ENCODE results near the gene MZT2A. TPM values are rescaled to one million over a fixed set of nuclear protein-coding genes. Genes with fewer than 3 reads are reported as not detected.
"Not testable (repeated sequence)": the region's sequence is repeated elsewhere in the genome, so short reads cannot be mapped to it uniquely, and the experiment has no call there.

The MZT2A gene
- total RNA-seq, 1 donor from 2014 or later: 130 TPM

GRCh38 chr2:131480351-131480750 lies 11.8 kb downstream of the MZT2A start:
- H3K4me1 Mint-ChIP-seq (ENCODE audit: low read depth); H3K9me3 Mint-ChIP-seq; H3K27me3 Mint-ChIP-seq (ENCODE audit: low read depth); intact Hi-C loops (cut with micrococcal nuclease); DNase-seq (ENCODE audit: low spot score); H3K4me3 Mint-ChIP-seq (ENCODE audit: low read depth); H3K27ac Mint-ChIP-seq: not testable (repeated sequence)
- H3K36me3 Mint-ChIP-seq (ENCODE audit: low read depth): peaks cover 13% of the 10 kb centered on the region

- H3K36me3 Mint-ChIP-seq (ENCODE audit: low read depth): peaks cover 13% of the 10 kb centered on the region
- DNase-seq (ENCODE audit: low spot score); H3K4me3 Mint-ChIP-seq (ENCODE audit: low read depth); H3K27ac Mint-ChIP-seq; H3K27me3 Mint-ChIP-seq (ENCODE audit: low read depth); H3K4me1 Mint-ChIP-seq (ENCODE audit: low read depth); H3K9me3 Mint-ChIP-seq; intact Hi-C loops (cut with micrococcal nuclease): not testable (repeated sequence)
Observed at GRCh38 chr2:131478850-131479461, 13.2 kb downstream of the MZT2A start.

GRCh38 chr2:131478074-131478849 lies 13.9 kb downstream of the MZT2A start:
- DNase-seq (ENCODE audit: low spot score); H3K27me3 Mint-ChIP-seq (ENCODE audit: low read depth); intact Hi-C loops (cut with micrococcal nuclease); H3K27ac Mint-ChIP-seq; H3K4me1 Mint-ChIP-seq (ENCODE audit: low read depth); H3K4me3 Mint-ChIP-seq (ENCODE audit: low read depth); H3K9me3 Mint-ChIP-seq: not testable (repeated sequence)
- H3K36me3 Mint-ChIP-seq (ENCODE audit: low read depth): peaks cover 13% of the 10 kb centered on the region

GRCh38 chr2:131477227-131477626 lies 15.0 kb downstream of the MZT2A start:
- intact Hi-C loops (cut with micrococcal nuclease); H3K36me3 Mint-ChIP-seq (ENCODE audit: low read depth); DNase-seq (ENCODE audit: low spot score); H3K27me3 Mint-ChIP-seq (ENCODE audit: low read depth); H3K4me1 Mint-ChIP-seq (ENCODE audit: low read depth); H3K4me3 Mint-ChIP-seq (ENCODE audit: low read depth); H3K27ac Mint-ChIP-seq; H3K9me3 Mint-ChIP-seq: not testable (repeated sequence)

- H3K27ac Mint-ChIP-seq; DNase-seq (ENCODE audit: low spot score); intact Hi-C loops (cut with micrococcal nuclease); H3K27me3 Mint-ChIP-seq (ENCODE audit: low read depth); H3K4me1 Mint-ChIP-seq (ENCODE audit: low read depth); H3K4me3 Mint-ChIP-seq (ENCODE audit: low read depth); H3K9me3 Mint-ChIP-seq: not testable (repeated sequence)
- H3K36me3 Mint-ChIP-seq (ENCODE audit: low read depth): peaks cover 14% of the 10 kb centered on the region
Observed at GRCh38 chr2:131476363-131476762, 15.8 kb downstream of the MZT2A start.

- no peaks in the 10 kb centered on the region for H3K9me3 Mint-ChIP-seq
- H3K36me3 Mint-ChIP-seq (ENCODE audit: low read depth): peaks cover 14% of the 10 kb centered on the region
- H3K4me3 Mint-ChIP-seq (ENCODE audit: low read depth): no peak within 1 kb of the TSS
- H3K4me1 Mint-ChIP-seq (ENCODE audit: low read depth): no peaks in the 10 kb centered on the region
- no peak within 1 kb of the TSS for H3K27ac Mint-ChIP-seq
- no peaks in the 10 kb centered on the region for H3K27me3 Mint-ChIP-seq (ENCODE audit: low read depth)
- no peak for DNase-seq (ENCODE audit: low spot score)
- intact Hi-C loops (cut with micrococcal nuclease): no loop called here
Observed at GRCh38 chr2:131475831-131476230, 16.4 kb downstream of the MZT2A start, which contains the start of gene TUBA3D. Gene TUBA3D (plus strand): TSS chr2:131476119. CDS start chr2:131476200, 81 bp downstream.

- not testable (repeated sequence) for DNase-seq (ENCODE audit: low spot score); H3K4me3 Mint-ChIP-seq (ENCODE audit: low read depth); H3K9me3 Mint-ChIP-seq
Observed at GRCh38 chr2:131473266-131473665, 18.9 kb downstream of the MZT2A start.

GRCh38 chr2:131471624-131472023 lies 20.6 kb downstream of the MZT2A start:
- H3K4me1 Mint-ChIP-seq (ENCODE audit: low read depth); DNase-seq (ENCODE audit: low spot score); H3K27me3 Mint-ChIP-seq (ENCODE audit: low read depth); H3K27ac Mint-ChIP-seq; H3K36me3 Mint-ChIP-seq (ENCODE audit: low read depth); H3K9me3 Mint-ChIP-seq; intact Hi-C loops (cut with micrococcal nuclease); H3K4me3 Mint-ChIP-seq (ENCODE audit: low read depth): not testable (repeated sequence)

More at GRCh38 chr2:131473266-131473665, 18.9 kb downstream of the MZT2A start:
- H3K27ac Mint-ChIP-seq; H3K27me3 Mint-ChIP-seq (ENCODE audit: low read depth); intact Hi-C loops (cut with micrococcal nuclease); H3K4me1 Mint-ChIP-seq (ENCODE audit: low read depth): not testable (repeated sequence)
- H3K36me3 Mint-ChIP-seq (ENCODE audit: low read depth): peaks cover 14% of the 10 kb centered on the region

- not testable (repeated sequence) for H3K4me3 Mint-ChIP-seq (ENCODE audit: low read depth)
Observed at GRCh38 chr2:131470944-131471343, 21.3 kb downstream of the MZT2A start.

GRCh38 chr2:131467722-131468121 lies 24.5 kb downstream of the MZT2A start:
- H3K4me3 Mint-ChIP-seq (ENCODE audit: low read depth); H3K27ac Mint-ChIP-seq; H3K4me1 Mint-ChIP-seq (ENCODE audit: low read depth); H3K27me3 Mint-ChIP-seq (ENCODE audit: low read depth); DNase-seq (ENCODE audit: low spot score); H3K9me3 Mint-ChIP-seq; intact Hi-C loops (cut with micrococcal nuclease); H3K36me3 Mint-ChIP-seq (ENCODE audit: low read depth): not testable (repeated sequence)

More at GRCh38 chr2:131470944-131471343, 21.3 kb downstream of the MZT2A start:
- H3K27me3 Mint-ChIP-seq (ENCODE audit: low read depth); DNase-seq (ENCODE audit: low spot score); H3K9me3 Mint-ChIP-seq; H3K4me1 Mint-ChIP-seq (ENCODE audit: low read depth); intact Hi-C loops (cut with micrococcal nuclease); H3K27ac Mint-ChIP-seq; H3K36me3 Mint-ChIP-seq (ENCODE audit: low read depth): not testable (repeated sequence)

GRCh38 chr2:131454914-131455313 lies 37.3 kb downstream of the MZT2A start:
- Mint-ChIP-seq H3K4me1 (ENCODE audit: low read depth) (peaks cover 15% of the 10 kb centered on the region), H3K27me3 (ENCODE audit: low read depth) (peaks cover 11% of the 10 kb centered on the region)
- H3K36me3 Mint-ChIP-seq (ENCODE audit: low read depth); H3K9me3 Mint-ChIP-seq; H3K27ac Mint-ChIP-seq; DNase-seq (ENCODE audit: low spot score); intact Hi-C loops (cut with micrococcal nuclease); H3K4me3 Mint-ChIP-seq (ENCODE audit: low read depth): not testable (repeated sequence)

- intact Hi-C loops (cut with micrococcal nuclease); H3K9me3 Mint-ChIP-seq; H3K36me3 Mint-ChIP-seq (ENCODE audit: low read depth); H3K4me3 Mint-ChIP-seq (ENCODE audit: low read depth); H3K27ac Mint-ChIP-seq; DNase-seq (ENCODE audit: low spot score): not testable (repeated sequence)
- H3K27me3 Mint-ChIP-seq (ENCODE audit: low read depth): peaks cover 14% of the 10 kb centered on the region
- H3K4me1 Mint-ChIP-seq (ENCODE audit: low read depth): peaks cover 15% of the 10 kb centered on the region
Observed at GRCh38 chr2:131451265-131451949, 40.8 kb downstream of the MZT2A start.

GRCh38 chr2:131447981-131448380 lies 44.2 kb downstream of the MZT2A start:
- H3K9me3 Mint-ChIP-seq; H3K27ac Mint-ChIP-seq; H3K36me3 Mint-ChIP-seq (ENCODE audit: low read depth); H3K4me3 Mint-ChIP-seq (ENCODE audit: low read depth); intact Hi-C loops (cut with micrococcal nuclease); DNase-seq (ENCODE audit: low spot score): not testable (repeated sequence)
- Mint-ChIP-seq H3K4me1 (ENCODE audit: low read depth) (peaks cover 13% of the 10 kb centered on the region), H3K27me3 (ENCODE audit: low read depth) (peaks cover 13% of the 10 kb centered on the region)
